Measurements from ENCODE around the gene TOGARAM2.

The TOGARAM2 gene

GRCh38 chr2:28981016-28981441 lies at the start of gene TOGARAM2:
Gene TOGARAM2 (plus strand): TSS chr2:28981298. CDS start chr2:28994835, 13,537 bp downstream.
- in situ Hi-C loops (cut with HindIII; ENCODE audit: low pct_unique_long_range_greater_than_20kb, low sequenced_read_pairs) = no loop called here
- DNase-seq (ENCODE audit: low read depth in 1 of 2, low spot score in 1 of 2) = peak in 1 of 2 experiments; percentile 15
- TF ChIP-seq JUND (IDR thresholded peaks at IDR 0.05; ENCODE audit: low read depth) = no peak

DNA sequence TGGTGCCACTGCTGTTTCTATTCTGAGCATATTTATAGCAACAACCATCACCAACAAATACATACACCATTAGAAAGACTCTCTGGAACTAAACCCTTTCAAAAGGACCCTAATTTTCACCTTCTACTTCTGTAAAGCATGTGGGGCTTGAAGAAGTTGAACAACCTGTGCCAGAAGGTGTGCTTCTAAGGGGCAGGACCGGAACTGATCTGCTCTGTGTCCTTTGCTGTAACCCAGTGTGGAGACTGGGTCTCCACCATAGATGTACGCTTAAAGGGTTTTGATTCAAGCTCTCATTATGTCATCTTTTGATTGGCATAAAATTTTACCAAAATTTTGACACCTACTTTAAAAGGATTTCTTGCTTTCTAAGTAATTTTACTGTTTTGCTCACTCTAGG lies 46.3 kb upstream of the TOGARAM2 start:
- in situ Hi-C loops (cut with HindIII; ENCODE audit: low pct_unique_long_range_greater_than_20kb, low sequenced_read_pairs) = no loop called here

GRCh38 chr2:28941008-28941407 lies 40.1 kb upstream of the TOGARAM2 start:
- no peak for TF ChIP-seq JUND (IDR thresholded peaks at IDR 0.05; ENCODE audit: low read depth)
- no peak for DNase-seq (ENCODE audit: low read depth in 1 of 2, low spot score in 1 of 2)
- in situ Hi-C loops (cut with HindIII; ENCODE audit: low pct_unique_long_range_greater_than_20kb, low sequenced_read_pairs) = no loop called here

More for the DNA sequence above, 46.3 kb upstream of the TOGARAM2 start:
- TF ChIP-seq JUND (IDR thresholded peaks at IDR 0.05; ENCODE audit: low read depth) = no peak
- DNase-seq (ENCODE audit: low read depth in 1 of 2, low spot score in 1 of 2) = no peak

DNA sequence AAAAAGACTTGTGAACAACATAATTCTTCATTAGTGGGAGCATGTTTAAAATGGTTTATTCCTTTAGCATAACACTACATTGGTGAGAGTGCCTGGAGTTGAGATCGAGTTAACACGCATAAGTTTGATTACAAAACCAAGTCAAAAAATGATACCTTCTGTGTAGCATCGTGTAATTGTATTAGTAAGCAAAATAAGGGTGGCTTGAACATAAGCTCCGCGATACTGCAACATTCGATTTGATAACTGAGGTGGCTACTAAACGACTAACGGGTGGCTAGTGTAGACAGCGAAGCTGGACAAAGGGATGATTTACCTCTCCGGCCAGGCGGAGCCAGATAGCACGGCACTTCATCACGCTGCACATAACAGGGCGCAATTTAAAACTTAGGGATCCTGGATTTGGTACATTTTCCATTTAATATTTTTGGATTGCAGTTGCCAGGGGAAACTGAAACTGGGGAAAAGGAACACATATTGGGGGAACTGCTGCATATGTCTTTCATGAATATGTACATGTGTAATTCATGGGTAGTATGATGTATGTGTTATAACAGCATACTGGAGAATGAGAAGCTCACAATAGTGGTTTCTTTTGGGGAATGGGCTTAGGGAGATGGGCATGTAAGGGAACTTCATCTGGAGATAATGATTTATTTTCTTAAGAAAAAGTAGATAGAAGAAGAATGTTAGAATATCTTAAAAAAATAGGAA lies 36.4 kb upstream of the TOGARAM2 start:
- TF ChIP-seq JUND (IDR thresholded peaks at IDR 0.05; ENCODE audit: low read depth) = no peak
- in situ Hi-C loops (cut with HindIII; ENCODE audit: low pct_unique_long_range_greater_than_20kb, low sequenced_read_pairs) = no loop called here
- DNase-seq (ENCODE audit: low read depth in 1 of 2, low spot score in 1 of 2) = no peak

DNA sequence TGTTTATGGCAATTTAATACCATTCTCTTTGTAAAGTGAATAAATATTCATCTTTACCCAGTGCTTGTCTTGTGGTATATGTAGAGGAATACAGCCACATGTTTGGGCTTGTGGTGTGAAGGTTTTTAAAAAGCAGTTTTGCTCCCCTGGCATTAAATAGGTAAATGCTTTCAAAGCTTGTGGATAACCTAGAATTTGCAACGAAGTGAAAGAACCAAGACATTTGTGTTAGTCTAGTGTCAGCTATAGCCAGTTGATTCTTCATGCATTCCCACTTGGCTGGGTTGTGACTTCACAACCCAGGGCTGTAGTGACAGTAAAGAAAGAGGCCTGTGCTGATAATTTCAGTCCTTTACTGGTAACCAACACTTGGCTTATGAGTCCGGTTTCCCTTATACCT lies 32.9 kb upstream of the TOGARAM2 start:
- no peak for DNase-seq (ENCODE audit: low read depth in 1 of 2, low spot score in 1 of 2)
- in situ Hi-C loops (cut with HindIII; ENCODE audit: low pct_unique_long_range_greater_than_20kb, low sequenced_read_pairs) = no loop called here
- no peak for TF ChIP-seq JUND (IDR thresholded peaks at IDR 0.05; ENCODE audit: low read depth)

DNA sequence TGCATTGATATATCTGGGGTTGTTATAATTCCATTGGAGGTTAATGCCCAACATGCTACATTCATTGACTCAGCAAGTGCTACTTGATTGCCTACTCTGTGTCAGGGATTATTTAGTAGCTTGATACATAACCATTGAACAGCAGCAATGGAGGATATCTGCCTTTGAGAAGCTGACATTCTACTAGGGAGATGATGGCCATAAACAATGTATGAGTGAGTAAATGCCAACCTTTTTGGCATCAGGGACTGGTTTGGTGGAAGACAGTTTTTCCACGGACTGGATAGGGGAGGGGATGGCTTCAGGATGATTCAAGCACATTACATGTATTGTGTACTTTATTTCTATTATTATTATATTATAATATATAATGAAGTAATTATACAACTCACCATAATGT lies 31.9 kb upstream of the TOGARAM2 start:
- DNase-seq (ENCODE audit: low read depth in 1 of 2, low spot score in 1 of 2) = no peak
- no peak for TF ChIP-seq JUND (IDR thresholded peaks at IDR 0.05; ENCODE audit: low read depth)
- in situ Hi-C loops (cut with HindIII; ENCODE audit: low pct_unique_long_range_greater_than_20kb, low sequenced_read_pairs) = no loop called here

GRCh38 chr2:28949617-28950305 lies 31.3 kb upstream of the TOGARAM2 start:
- in situ Hi-C loops (cut with HindIII; ENCODE audit: low pct_unique_long_range_greater_than_20kb, low sequenced_read_pairs) = no loop called here
- no peak for DNase-seq (ENCODE audit: low read depth in 1 of 2, low spot score in 1 of 2)
- no peak for TF ChIP-seq JUND (IDR thresholded peaks at IDR 0.05; ENCODE audit: low read depth)

DNA sequence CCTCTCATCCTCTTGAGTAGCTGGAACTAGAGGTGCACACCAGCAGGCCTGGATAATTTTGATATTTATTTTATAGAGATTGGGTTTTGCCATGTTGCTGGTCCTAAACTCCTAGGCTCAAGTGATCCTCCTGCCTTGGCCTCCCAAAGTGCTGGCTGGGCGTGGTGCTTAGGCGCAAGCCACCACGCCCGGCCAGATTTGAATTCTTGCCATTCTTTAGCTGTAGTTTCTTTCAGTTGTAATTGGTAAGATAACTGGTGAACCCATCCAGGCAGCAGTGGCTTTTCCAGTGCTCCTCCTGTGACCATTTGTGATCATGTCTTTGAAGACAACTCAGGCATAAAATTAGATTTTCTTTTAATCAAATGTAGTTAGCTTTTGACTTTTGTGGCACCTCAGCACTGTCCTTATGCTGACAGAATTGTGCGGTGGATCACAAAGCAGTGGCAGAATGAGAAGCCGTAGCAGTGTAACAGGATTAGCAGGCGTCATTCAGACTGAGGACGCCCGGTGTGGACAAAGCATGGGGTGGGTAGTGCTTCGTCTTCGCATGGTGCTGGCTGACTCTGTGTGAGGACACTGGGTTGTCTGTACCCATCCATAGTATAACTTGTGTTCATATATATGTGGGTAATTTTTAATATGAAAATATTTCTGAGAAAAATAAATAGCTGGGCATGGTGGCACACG lies 30.0 kb upstream of the TOGARAM2 start:
- DNase-seq (ENCODE audit: low read depth in 1 of 2, low spot score in 1 of 2) = no peak
- no peak for TF ChIP-seq JUND (IDR thresholded peaks at IDR 0.05; ENCODE audit: low read depth)
- in situ Hi-C loops (cut with HindIII; ENCODE audit: low pct_unique_long_range_greater_than_20kb, low sequenced_read_pairs) = no loop called here

- in situ Hi-C loops (cut with HindIII; ENCODE audit: low pct_unique_long_range_greater_than_20kb, low sequenced_read_pairs) = no loop called here
- peak in 1 of 2 experiments; percentile 59 for DNase-seq (ENCODE audit: low read depth in 1 of 2, low spot score in 1 of 2)
- TF ChIP-seq JUND (IDR thresholded peaks at IDR 0.05; ENCODE audit: low read depth) = no peak
These were observed 28.9 kb upstream of the TOGARAM2 start for GRCh38 chr2:28951910-28952835.

- in situ Hi-C loops (cut with HindIII; ENCODE audit: low pct_unique_long_range_greater_than_20kb, low sequenced_read_pairs) = no loop called here
- peak in 1 of 2 experiments; percentile 42 for DNase-seq (ENCODE audit: low read depth in 1 of 2, low spot score in 1 of 2)
- no peak for TF ChIP-seq JUND (IDR thresholded peaks at IDR 0.05; ENCODE audit: low read depth)
These were observed 28.3 kb upstream of the TOGARAM2 start for GRCh38 chr2:28952836-28953211.

DNA sequence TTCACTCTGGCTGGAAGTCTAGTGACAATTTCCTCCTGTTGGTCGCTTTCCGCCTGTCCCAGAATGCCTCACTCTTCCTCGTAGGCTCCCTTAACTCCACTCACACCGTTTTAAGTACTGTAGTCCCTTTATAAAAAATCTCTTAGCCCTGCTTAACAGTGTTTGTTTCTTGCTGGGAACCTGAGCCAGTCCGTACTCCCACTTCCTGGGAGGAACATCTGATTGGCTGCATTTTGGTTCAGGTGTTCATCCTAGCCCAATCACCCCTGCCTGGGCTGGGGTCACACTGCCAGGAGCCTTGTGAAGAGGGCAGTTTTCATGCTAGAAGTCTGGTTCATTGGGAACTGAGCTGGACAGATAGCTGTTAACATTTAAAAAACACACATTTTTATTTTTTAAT lies 25.6 kb upstream of the TOGARAM2 start:
- TF ChIP-seq JUND (IDR thresholded peaks at IDR 0.05; ENCODE audit: low read depth) = no peak
- no peak for DNase-seq (ENCODE audit: low read depth in 1 of 2, low spot score in 1 of 2)
- in situ Hi-C loops (cut with HindIII; ENCODE audit: low pct_unique_long_range_greater_than_20kb, low sequenced_read_pairs) = no loop called here

- in situ Hi-C loops (cut with HindIII; ENCODE audit: low pct_unique_long_range_greater_than_20kb, low sequenced_read_pairs) = no loop called here
- no peak for DNase-seq (ENCODE audit: low read depth in 1 of 2, low spot score in 1 of 2)
- no peak for TF ChIP-seq JUND (IDR thresholded peaks at IDR 0.05; ENCODE audit: low read depth)
These were observed 24.7 kb upstream of the TOGARAM2 start for GRCh38 chr2:28956415-28956826.

All from T47D (cell line).